ENCODE measurements around the gene GSC2. TPM values are rescaled to one million over a fixed set of nuclear protein-coding genes. Genes with fewer than 3 reads are reported as not detected.

GSC2 gene
- polyA plus RNA-seq, 3 donors, result not detected

GRCh38 chr22:19151329-19152191 is 1.5 kb upstream of the GSC2 start:
- H3K27ac Mint-ChIP-seq, result peak overlapping the region in 1 of 7 donors; percentile 59
- H2AFZ ChIP-seq (ENCODE audit: insufficient read depth, low read depth, low read length, poor library complexity, severe bottlenecking), result no peak overlapping the region
- no peaks in the 10 kb centered on the region for H4K20me1 ChIP-seq (ENCODE audit: insufficient read depth, low read length)
- H3K9ac ChIP-seq (ENCODE audit: insufficient read depth, low read length, poor library complexity, severe bottlenecking), result no peak overlapping the region
- H3K36me3 ChIP-seq (replicated peaks in 1 of 2; ENCODE audit: control insufficient read depth in 1 of 2, insufficient read depth in 2 of 2, low read length in 2 of 2), result no peaks in the 10 kb centered on the region
- peaks cover 0 to 14% (median 13%) of the 10 kb centered on the region in 7 donors for H3K9me3 Mint-ChIP-seq
- DNase-seq, result no peak
- intact Hi-C loops (cut with micrococcal nuclease), result no loop called here
- peaks cover 6 to 10% of the 10 kb centered on the region in 2 donors for H3K4me1 ChIP-seq (ENCODE audit: control insufficient read depth in 1 of 2, insufficient read depth in 2 of 2, low read length in 2 of 2)
- peak overlapping the region in 1 of 2 donors; percentile 84 for H3K4me3 Mint-ChIP-seq
- H3K79me2 ChIP-seq (ENCODE audit: insufficient read depth, low read length), result no peaks in the 10 kb centered on the region
- 61% methylated on average over 5 of the region's 10 CpGs for WGBS (ENCODE audit: insufficient coverage)
- H3K4me2 ChIP-seq (replicated peaks; ENCODE audit: extremely low read depth, low read length, poor library complexity, severe bottlenecking), result no peak overlapping the region
- peaks cover 65 to 77% (median 68%) of the 10 kb centered on the region in 3 donors for H3K27me3 Mint-ChIP-seq (ENCODE audit: low read depth in 3 of 3)
- no peak overlapping the region for H3K27ac ChIP-seq (ENCODE audit: low read depth in 1 of 2, low read length in 2 of 2)
- peaks cover 35 to 62% of the 10 kb centered on the region in 2 donors for H3K27me3 ChIP-seq (ENCODE audit: control insufficient read depth in 2 of 2, insufficient read depth in 2 of 2, low read length in 2 of 2)
- peaks cover 0 to 10% of the 10 kb centered on the region in 2 donors for H3K36me3 Mint-ChIP-seq
- H3K4me3 ChIP-seq (replicated peaks in 1 of 3; ENCODE audit: low read depth in 2 of 3, low read length in 3 of 3), result no peak overlapping the region
- TF ChIP-seq CTCF (IDR thresholded peaks at IDR 0.05), result no peak
- peaks cover 10 to 13% of the 10 kb centered on the region in 2 donors for H3K9me3 ChIP-seq (replicated peaks in 1 of 2; ENCODE audit: control insufficient read depth in 1 of 2, insufficient read depth in 1 of 2, low read length in 2 of 2)
- H3K4me1 Mint-ChIP-seq, result peaks cover 8% of the 10 kb centered on the region

GRCh38 chr22:19150482-19151328 is 613 bp upstream of the GSC2 start:
- Histone ChIP-seq H3K4me3 (replicated peaks in 1 of 3; ENCODE audit: low read depth in 2 of 3, low read length in 3 of 3) (no peak overlapping the region), H4K20me1 (ENCODE audit: insufficient read depth, low read length) (no peaks in the 10 kb centered on the region), H3K9me3 (replicated peaks in 1 of 2; ENCODE audit: control insufficient read depth in 1 of 2, insufficient read depth in 1 of 2, low read length in 2 of 2) (peaks cover 10 to 13% of the 10 kb centered on the region in 2 donors), H3K36me3 (replicated peaks in 1 of 2; ENCODE audit: control insufficient read depth in 1 of 2, insufficient read depth in 2 of 2, low read length in 2 of 2) (no peaks in the 10 kb centered on the region), H3K4me1 (ENCODE audit: control insufficient read depth in 1 of 2, insufficient read depth in 2 of 2, low read length in 2 of 2) (peaks cover 6 to 10% of the 10 kb centered on the region in 2 donors), H3K9ac (ENCODE audit: insufficient read depth, low read length, poor library complexity, severe bottlenecking) (no peak overlapping the region), H3K4me2 (replicated peaks; ENCODE audit: extremely low read depth, low read length, poor library complexity, severe bottlenecking) (no peak overlapping the region), H2AFZ (ENCODE audit: insufficient read depth, low read depth, low read length, poor library complexity, severe bottlenecking) (no peak overlapping the region), H3K27ac (ENCODE audit: low read depth in 1 of 2, low read length in 2 of 2) (no peak overlapping the region), H3K79me2 (ENCODE audit: insufficient read depth, low read length) (no peaks in the 10 kb centered on the region), H3K27me3 (ENCODE audit: control insufficient read depth in 2 of 2, insufficient read depth in 2 of 2, low read length in 2 of 2) (peaks cover 35 to 62% of the 10 kb centered on the region in 2 donors)
- WGBS (ENCODE audit: insufficient coverage), result 11% methylated on average over 67 of the region's 68 CpGs
- no peak overlapping the region for H3K27ac Mint-ChIP-seq
- no peak for DNase-seq
- intact Hi-C loops (cut with micrococcal nuclease), result no loop called here
- H3K4me1 Mint-ChIP-seq, result peaks cover 8% of the 10 kb centered on the region
- peaks cover 0 to 10% of the 10 kb centered on the region in 2 donors for H3K36me3 Mint-ChIP-seq
- peaks cover 67 to 81% (median 71%) of the 10 kb centered on the region in 3 donors for H3K27me3 Mint-ChIP-seq (ENCODE audit: low read depth in 3 of 3)
- TF ChIP-seq CTCF (IDR thresholded peaks at IDR 0.05), result no peak
- H3K9me3 Mint-ChIP-seq, result peaks cover 0 to 14% (median 13%) of the 10 kb centered on the region in 7 donors
- H3K4me3 Mint-ChIP-seq, result peak overlapping the region in 1 of 2 donors; percentile 84
